Measurements from ENCODE around the gene WDR88. TPM values are rescaled to one million over a fixed set of nuclear protein-coding genes. Genes with fewer than 3 reads are reported as not detected.

The WDR88 gene
- total and polyA plus RNA-seq, 2 donors (not counting 3 experiments of a cell fraction or from before 2014, with no cell fraction given) = not detected

DNA sequence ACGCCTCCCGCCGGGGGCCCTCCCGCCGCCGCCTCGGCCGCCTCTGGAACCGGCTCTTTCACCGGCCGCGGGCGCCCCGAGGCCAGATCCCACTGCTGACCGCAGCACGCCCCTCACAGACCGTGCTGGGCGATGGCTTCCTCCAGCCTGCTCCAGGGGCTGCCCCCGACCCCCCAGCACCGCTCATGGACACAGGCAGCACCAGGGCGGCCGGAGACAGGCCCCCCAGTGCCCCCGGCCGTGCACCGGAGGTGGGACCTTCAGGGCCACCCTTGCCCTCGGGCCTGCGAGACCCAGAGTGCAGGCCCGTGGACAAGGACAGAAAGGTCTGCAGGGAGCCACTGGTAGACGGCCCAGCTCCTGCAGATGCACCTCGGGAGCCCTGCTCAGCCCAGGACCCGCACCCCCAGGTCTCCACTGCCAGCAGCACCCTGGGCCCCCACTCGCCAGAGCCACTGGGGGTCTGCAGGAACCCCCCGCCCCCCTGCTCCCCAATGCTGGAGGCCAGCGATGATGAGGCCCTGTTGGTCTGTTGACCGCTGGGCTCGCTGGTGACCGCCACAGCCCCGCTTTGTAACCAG lies 75.2 kb downstream of the WDR88 start:
- TF ChIP-seq JUN (IDR thresholded peaks at IDR 0.05; ENCODE audit: borderline replicate concordance, insufficient read depth, insufficient read length, low read depth) = no peak
- TF ChIP-seq POLR2AphosphoS5 (IDR thresholded peaks at IDR 0.05; ENCODE audit: insufficient read depth, low read depth, low read length) = no peak
- no peak for TF ChIP-seq POLR2A (IDR thresholded peaks at IDR 0.05; ENCODE audit: low read depth, low read length)
- TF ChIP-seq, protein P1, sequence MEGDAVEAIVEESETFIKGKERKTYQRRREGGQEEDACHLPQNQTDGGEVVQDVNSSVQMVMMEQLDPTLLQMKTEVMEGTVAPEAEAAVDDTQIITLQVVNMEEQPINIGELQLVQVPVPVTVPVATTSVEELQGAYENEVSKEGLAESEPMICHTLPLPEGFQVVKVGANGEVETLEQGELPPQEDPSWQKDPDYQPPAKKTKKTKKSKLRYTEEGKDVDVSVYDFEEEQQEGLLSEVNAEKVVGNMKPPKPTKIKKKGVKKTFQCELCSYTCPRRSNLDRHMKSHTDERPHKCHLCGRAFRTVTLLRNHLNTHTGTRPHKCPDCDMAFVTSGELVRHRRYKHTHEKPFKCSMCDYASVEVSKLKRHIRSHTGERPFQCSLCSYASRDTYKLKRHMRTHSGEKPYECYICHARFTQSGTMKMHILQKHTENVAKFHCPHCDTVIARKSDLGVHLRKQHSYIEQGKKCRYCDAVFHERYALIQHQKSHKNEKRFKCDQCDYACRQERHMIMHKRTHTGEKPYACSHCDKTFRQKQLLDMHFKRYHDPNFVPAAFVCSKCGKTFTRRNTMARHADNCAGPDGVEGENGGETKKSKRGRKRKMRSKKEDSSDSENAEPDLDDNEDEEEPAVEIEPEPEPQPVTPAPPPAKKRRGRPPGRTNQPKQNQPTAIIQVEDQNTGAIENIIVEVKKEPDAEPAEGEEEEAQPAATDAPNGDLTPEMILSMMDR (IDR thresholded peaks at IDR 0.05; ENCODE audit: extremely low read depth in 1 of 2, insufficient read depth in 1 of 2, low read depth in 1 of 2, low read length in 2 of 2) = no peak
- no peak for TF ChIP-seq EZH2 (IDR thresholded peaks at IDR 0.05; ENCODE audit: borderline replicate concordance, low read depth, low read length, severe bottlenecking)
- TF ChIP-seq MYC (IDR thresholded peaks at IDR 0.05; ENCODE audit: low read depth, low read length) = no peak
- TF ChIP-seq, protein P2, sequence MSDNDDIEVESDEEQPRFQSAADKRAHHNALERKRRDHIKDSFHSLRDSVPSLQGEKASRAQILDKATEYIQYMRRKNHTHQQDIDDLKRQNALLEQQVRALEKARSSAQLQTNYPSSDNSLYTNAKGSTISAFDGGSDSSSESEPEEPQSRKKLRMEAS (IDR thresholded peaks at IDR 0.05; ENCODE audit: insufficient read depth, insufficient read length) = no peak
- TF ChIP-seq FOS (IDR thresholded peaks at IDR 0.05; ENCODE audit: borderline replicate concordance, insufficient read depth, low read length) = no peak
- TF ChIP-seq GATA2 (IDR thresholded peaks at IDR 0.05; ENCODE audit: insufficient read depth, insufficient read length, low read depth, low read length) = no peak
- H2AFZ ChIP-seq (ENCODE audit: low read depth, low read length) = no peak overlapping the region
- H3K9me1 ChIP-seq (replicated peaks; ENCODE audit: control insufficient read depth, extremely low read depth, insufficient read depth, low read length) = no peaks in the 10 kb centered on the region
- FAIRE-seq (no peak), DNase-seq (ENCODE audit: low read depth, low spot score) (no peak)
- H3K79me2 ChIP-seq (ENCODE audit: control insufficient read depth, insufficient read depth, low read length) = no peaks in the 10 kb centered on the region
- no peak overlapping the region for H3K9ac ChIP-seq (replicated peaks; ENCODE audit: extremely low read depth, insufficient read depth, low read length)
- H3K9me3 ChIP-seq (replicated peaks; ENCODE audit: control insufficient read depth, insufficient read depth, low read length) = no peaks in the 10 kb centered on the region
- no peak overlapping the region for H3K4me3 ChIP-seq (replicated peaks in 1 of 3; ENCODE audit: insufficient read depth in 1 of 3, low read depth in 1 of 3, low read length in 3 of 3)
- no peak overlapping the region for H3K4me2 ChIP-seq (ENCODE audit: insufficient read depth, low read length)
- dilution Hi-C loops (cut with MboI; ENCODE audit: extremely low pct_ligation_motif_present, low sequenced_read_pairs) (no loop called here), intact Hi-C loops (cut with micrococcal nuclease) (no loop called here)
- BruUV-seq (replicated peaks) = TSS peak; percentile 27
- no peak overlapping the region for H3K27ac ChIP-seq (ENCODE audit: insufficient read depth, low read depth, low read length)
- no peaks in the 10 kb centered on the region for H4K20me1 ChIP-seq (replicated peaks; ENCODE audit: control insufficient read depth, extremely low read depth, insufficient read depth, low read length)
- POLR2A ChIA-PET = no interaction called here
- peaks cover 0 to 5% of the 10 kb centered on the region in 2 experiments for H3K36me3 ChIP-seq (ENCODE audit: control insufficient read depth in 2 of 2, extremely low read depth in 1 of 2, insufficient read depth in 2 of 2, low read length in 2 of 2)
- CTCF ChIA-PET = interaction anchor here (2.9 kb wide), 1 partner anchor 23 kb away, joined by 13 read pairs; no protein-coding TSS in a partner anchor
- H3K4me1 ChIP-seq (ENCODE audit: control insufficient read depth, extremely low read depth, insufficient read depth, low read length) = no peaks in the 10 kb centered on the region
- H3K27me3 ChIP-seq (ENCODE audit: control insufficient read depth in 2 of 2, insufficient read depth in 2 of 2, low read length in 2 of 2) = no peaks in the 10 kb centered on the region
